Mesenteric fat pad (tissue), 1 donor: ENCODE data around the gene ULK4. TPM values are rescaled to one million over a fixed set of nuclear protein-coding genes. Genes with fewer than 3 reads are reported as not detected.

Source experiments
- DNase-seq: peaks from one replicate; pipeline ENCODE4 v3.0.0-alpha.2; 2020; ENCODE audit warnings: low spot score
- total RNA-seq: library from RNA; stranded (reverse); fragmentation: NEBNext Ultra II Directional; extraction: Animal tissue kit (Norgen Biotek cat#: 25700); gene quantifications from one replicate; pipeline ENCODE4 v1.2.1, GENCODE V29; 2021
- donor health status: DM: yes; HTN: yes; CAD: no.

Gene ULK4
- total RNA-seq, 1 donor from 2014 or later, result 7.9 TPM

- no peak for DNase-seq
Measured at GRCh38 chr3:41274944-41275668, 686.8 kb downstream of the ULK4 start.

- DNase-seq, result no peak
Measured at GRCh38 chr3:41272667-41273066, 689.2 kb downstream of the ULK4 start.

DNA sequence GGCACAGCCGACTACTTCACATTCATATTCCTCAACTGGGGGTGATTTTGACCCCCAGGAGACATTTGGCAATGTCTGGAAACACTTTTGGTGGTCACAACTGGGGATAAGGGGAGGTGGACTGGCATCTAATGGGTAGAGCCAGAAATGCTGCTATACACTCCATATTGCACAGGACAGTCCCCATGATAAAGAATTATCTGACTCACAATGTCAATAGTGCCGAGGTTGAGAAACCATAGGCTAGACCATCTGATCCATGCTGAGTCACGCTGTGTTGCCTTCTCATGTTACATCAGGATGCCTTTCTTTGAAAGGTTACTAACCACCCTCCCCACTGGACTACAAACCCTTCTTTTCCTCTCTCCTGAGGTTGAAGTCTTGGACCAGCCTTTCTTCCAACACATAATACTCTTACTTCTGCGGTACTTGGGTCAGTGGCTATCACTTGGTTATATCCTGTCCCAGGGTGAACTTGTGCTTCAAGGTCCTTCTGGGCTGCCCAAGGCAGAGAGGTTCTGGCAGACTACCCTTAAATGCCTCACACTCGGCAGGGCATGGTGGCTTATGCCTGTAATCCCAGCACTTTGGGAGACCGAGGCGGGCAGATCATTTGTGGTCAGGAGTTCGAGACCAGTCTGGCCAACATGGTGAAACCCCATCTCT lies 693.8 kb downstream of the ULK4 start:
- no peak for DNase-seq

GRCh38 chr3:41265823-41266273 lies 696.1 kb downstream of the ULK4 start:
- no peak for DNase-seq

- no peak for DNase-seq
Measured at GRCh38 chr3:41265011-41265545, 696.8 kb downstream of the ULK4 start.

GRCh38 chr3:41260063-41260450 lies 701.8 kb downstream of the ULK4 start:
- no peak for DNase-seq

DNA sequence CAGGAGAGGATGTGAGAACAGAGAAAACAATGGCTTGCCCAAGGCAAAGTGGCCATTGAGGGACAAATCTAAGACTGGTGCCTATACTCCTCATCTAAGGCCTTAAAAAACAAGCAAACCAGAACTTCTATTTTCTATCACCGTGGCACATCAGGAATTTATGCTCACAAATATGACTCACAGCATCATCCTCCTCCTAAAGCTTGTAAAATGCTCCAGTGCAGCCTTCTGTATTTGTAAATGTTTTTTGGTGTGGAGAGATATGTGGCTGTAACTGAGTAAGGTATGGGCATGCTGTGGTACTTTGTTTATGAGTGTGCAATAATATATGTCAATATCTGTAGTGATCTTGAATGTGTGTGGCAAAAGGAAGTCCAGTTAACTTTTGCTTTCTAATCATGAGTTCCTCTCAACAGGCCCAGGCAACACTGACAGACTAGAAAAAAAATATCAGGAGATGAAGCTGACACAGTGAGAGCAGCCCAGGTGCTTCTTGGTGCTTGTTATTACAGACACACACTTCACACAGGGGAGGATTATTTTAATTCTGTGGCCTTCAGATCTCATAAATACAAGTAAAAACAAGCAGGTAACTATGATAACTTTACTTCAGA lies 702.3 kb downstream of the ULK4 start:
- DNase-seq, result no peak

DNA sequence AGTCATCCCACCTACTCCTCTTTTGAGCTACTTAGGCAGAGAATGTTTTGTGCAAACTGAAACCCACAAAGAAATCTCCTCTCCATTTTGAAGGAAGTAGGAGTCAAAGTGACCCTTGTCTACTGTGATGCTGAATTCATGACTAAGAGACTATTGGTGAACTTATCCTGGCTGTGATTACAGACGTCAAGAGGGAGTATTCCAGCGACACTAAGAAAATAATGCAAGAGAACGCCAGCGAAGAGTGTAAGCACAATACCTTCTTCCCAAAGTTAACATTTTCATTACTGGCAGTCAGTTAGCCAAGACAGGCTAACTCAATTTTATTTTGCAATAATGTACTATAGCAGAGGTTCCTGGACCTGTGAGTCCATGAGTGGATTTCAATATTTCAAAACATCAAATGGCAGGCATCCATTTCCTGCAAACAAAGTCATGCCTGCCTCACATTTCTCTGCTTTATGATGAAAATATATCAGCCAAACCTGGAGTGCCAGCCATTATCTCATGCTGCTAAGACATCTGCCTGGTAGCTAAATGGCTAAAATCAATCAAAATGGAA lies 703.6 kb downstream of the ULK4 start:
- no peak for DNase-seq

DNA sequence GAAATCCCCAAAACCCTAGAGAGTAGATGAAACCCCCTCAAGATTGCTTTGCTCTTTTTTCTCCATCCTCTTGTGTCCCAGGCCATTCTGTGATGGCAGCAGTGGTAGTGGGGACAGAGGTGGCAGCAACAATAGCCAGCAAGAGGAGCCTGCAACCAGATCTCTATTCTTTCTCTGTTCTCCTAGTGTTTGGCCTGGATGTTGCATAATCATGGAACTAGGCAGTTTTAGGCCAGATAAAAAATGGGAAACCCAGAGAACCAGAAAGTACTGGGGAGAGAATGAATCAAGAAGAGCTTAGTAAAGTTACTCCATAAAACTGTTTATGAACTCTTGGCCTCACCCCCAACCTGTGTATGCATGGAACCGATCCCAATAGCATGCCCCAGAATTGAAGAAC lies 710.3 kb downstream of the ULK4 start:
- no peak for DNase-seq

GRCh38 chr3:41250825-41251224 lies 711.1 kb downstream of the ULK4 start:
- no peak for DNase-seq

- no peak for DNase-seq
Measured at GRCh38 chr3:41249318-41249717, 712.6 kb downstream of the ULK4 start.

DNA sequence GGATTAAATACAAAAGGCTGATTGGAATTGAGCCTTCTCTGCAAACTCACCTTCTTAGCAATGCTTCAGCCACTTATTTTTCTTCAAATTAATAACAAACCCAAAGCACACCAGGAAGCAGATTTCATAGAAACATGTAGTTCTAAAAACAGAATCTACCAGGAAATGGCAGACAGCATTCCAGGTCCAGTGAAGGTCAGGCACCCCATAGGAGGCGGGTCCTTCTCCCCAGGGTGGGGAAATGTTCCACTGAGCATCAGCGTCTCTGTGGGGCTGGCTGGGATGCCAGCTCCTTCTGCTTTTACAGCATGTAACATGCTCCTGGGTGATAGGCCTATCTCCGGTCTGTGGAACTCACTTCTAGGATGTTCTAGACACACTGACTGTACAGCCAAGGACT lies 713.4 kb downstream of the ULK4 start:
- no peak for DNase-seq

- no peak for DNase-seq
Measured at GRCh38 chr3:41247055-41248004, 714.6 kb downstream of the ULK4 start.

DNA sequence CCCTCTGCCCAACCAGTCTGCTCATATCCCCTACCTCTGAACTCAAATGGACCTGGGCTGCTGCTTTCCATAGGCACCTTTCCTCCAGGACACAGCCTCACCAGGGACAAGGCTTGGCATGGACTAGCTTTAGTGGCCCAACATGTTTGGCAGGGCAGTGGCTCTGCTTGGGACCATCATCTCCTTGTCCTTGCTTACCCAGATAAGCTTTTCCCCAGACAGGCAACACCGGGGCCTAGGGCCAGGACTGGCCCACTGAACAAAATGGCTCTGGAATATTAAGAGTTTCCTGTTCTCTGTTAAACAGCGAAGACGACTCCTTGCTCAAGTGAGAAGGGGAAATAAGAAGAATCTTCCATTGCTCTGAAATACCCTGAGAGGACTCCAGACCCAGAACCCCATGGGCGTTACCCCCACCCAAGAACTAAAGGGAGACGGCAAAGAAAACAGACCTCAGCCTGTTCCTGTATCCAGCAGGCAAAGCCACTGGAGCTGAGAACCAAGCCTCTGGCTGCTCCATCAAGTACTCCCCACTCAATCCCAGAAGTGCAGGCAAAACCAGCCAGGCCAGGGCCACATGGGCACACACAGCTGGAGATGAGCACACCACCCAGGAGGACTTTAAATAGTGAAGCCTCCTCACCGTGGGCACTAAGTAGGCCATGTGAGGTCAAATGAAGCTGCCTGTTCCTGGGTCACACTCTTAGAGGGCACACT lies 717.1 kb downstream of the ULK4 start:
- no peak for DNase-seq

DNA sequence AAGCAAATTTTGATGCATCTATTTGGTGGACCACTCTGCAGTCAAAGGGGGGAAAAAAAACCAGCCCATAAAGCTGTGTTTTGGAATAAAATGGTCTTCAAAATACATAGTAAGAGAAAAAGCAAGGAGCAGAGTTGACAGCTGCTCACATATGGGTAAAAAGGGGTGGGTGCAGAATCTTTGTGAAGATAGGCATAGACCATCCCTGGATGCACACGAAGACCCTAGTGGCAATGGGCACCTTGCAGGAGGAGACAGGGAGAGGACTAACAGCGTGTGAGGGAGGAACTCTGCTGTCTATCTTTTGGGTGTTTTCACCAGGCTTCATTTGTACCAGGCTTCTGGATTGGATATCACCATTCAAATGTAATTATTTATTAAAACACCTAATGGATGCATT lies 718.7 kb downstream of the ULK4 start:
- no peak for DNase-seq

GRCh38 chr3:41241800-41242571 lies 719.9 kb downstream of the ULK4 start:
- no peak for DNase-seq

DNA sequence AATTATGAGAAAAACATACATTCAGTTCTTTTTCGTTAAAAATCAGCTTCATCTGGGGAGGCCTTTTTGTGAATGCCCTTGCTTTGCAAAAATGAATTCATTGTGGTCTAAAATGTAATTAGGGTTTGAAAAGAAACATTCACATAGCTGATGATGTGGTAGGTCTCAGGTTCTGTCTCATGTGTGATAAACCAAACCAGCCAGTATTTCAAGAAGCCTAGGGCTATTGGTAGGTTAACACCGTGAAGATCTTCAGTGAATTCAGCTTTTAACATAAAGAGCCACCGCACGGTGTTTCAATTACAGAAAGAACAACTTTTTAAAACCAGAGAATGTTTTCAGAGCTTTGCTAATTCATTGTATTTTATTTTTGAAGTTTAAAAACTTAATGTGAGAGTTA lies 720.7 kb downstream of the ULK4 start:
- no peak for DNase-seq

GRCh38 chr3:41239587-41239986 lies 722.3 kb downstream of the ULK4 start:
- no peak for DNase-seq

GRCh38 chr3:41237907-41238306 lies 724.0 kb downstream of the ULK4 start:
- no peak for DNase-seq
